ENCODE data around the gene CCDC77. TPM values are rescaled to one million over a fixed set of nuclear protein-coding genes. Genes with fewer than 3 reads are reported as not detected.

The CCDC77 gene
- total and polyA plus RNA-seq, 2 experiments from 2014 or later, result 24.7 to 26.7 TPM

Other genes starting within 250 kb of the CCDC77 start
- 0.56 and 2.1 TPM in 2 replicates for gene SLC6A12, start 187.5 kb upstream of the CCDC77 start, total RNA-seq (2014; rRNA removed; shearing (Covaris generic))
- 0.43 TPM in 1 of 2 replicates, not detected in the other for gene SLC6A12, start 187.5 kb upstream of the CCDC77 start, polyA plus RNA-seq (2016; fragmentation: Nextera tagmentation; extraction: Ambion mirVana)
- gene SLC6A13, start 138.8 kb upstream of the CCDC77 start, total RNA-seq (2014; rRNA removed; shearing (Covaris generic)), result 0.27 TPM in 1 of 2 replicates, not detected in the other
- not detected in 2 replicates for gene SLC6A13, start 138.8 kb upstream of the CCDC77 start, polyA plus RNA-seq (2016; fragmentation: Nextera tagmentation; extraction: Ambion mirVana)
- 41.6 and 48.3 TPM in 2 replicates for gene KDM5A, start 12.3 kb upstream of the CCDC77 start, total RNA-seq (2014; rRNA removed; shearing (Covaris generic))
- gene KDM5A, start 12.3 kb upstream of the CCDC77 start, polyA plus RNA-seq (2016; fragmentation: Nextera tagmentation; extraction: Ambion mirVana), result 36.8 and 47.1 TPM in 2 replicates
- 15.8 and 31.3 TPM in 2 replicates for gene B4GALNT3, start 58.3 kb downstream of the CCDC77 start, total RNA-seq (2014; rRNA removed; shearing (Covaris generic))
- 2.8 and 3.1 TPM in 2 replicates for gene B4GALNT3, start 58.3 kb downstream of the CCDC77 start, polyA plus RNA-seq (2016; fragmentation: Nextera tagmentation; extraction: Ambion mirVana)

Data from GM23338 (cell line).